Measurements from ENCODE around the gene RAB44. TPM values are rescaled to one million over a fixed set of nuclear protein-coding genes. Genes with fewer than 3 reads are reported as not detected.
A peak's percentile ranks its signal among the peaks of the same experiment; 100 is the strongest.
"Not testable (repeated sequence)": the region's sequence is repeated elsewhere in the genome, so short reads cannot be mapped to it uniquely, and the experiment has no call there.

The RAB44 gene
- total RNA-seq, 2 donors from 2014 or later, result 0.08 to 0.30 TPM

DNA sequence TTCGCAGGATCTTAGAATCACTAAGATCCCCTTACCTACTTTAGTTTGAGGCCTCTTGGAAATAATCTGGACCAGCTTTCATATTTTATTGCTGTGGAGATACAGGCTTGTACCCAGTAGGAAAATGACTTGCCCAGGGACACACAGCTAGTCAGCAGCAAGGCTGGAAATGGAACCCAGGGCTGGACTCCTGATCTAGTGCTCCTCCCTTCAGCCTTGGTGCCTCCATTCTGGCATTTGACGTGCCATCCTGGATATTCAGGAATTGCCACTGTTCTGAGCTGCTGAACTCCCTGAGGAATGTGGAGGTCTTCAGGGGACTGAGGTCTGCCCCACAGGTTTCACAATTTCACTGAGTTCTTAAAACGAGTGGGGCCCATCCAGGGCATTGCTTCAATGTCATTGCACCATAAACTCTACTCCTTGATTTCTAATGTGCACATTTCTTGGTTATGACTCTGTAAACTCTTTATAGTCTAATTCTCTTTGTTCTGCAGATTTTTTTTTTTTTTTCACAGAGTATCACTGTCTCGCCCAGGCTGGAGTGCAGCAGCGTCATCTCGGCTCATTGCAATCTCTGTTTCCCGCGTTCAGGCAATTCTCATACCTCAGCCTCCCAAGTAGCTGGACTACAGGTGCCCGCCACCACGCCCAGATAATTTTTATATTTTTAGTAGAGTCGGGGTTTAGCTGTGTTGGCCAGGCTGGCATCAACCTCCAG lies 45.8 kb upstream of the RAB44 start:
- no peak for DNase-seq
- Histone ChIP-seq H3K4me3 (no peak overlapping the region), H3K27me3 (no peaks in the 10 kb centered on the region), H3K36me3 (no peaks in the 10 kb centered on the region), H3K4me1 (peaks cover 3% of the 10 kb centered on the region), H3K9ac (ENCODE audit: low read depth in 2 of 2, low read length in 2 of 2) (peak overlapping the region in 1 of 2 donors; percentile 35), H3K9me3 (no peaks in the 10 kb centered on the region), H3K27ac (peak overlapping the region; percentile 28)
- intact Hi-C loops (cut with DNase I), result no loop called here
- TF ChIP-seq CTCF (IDR thresholded peaks at IDR 0.05), result no peak

GRCh38 chr6:36654469-36654868 lies 43.2 kb upstream of the RAB44 start:
- DNase-seq; H3K27me3 ChIP-seq; H3K36me3 ChIP-seq; H3K9me3 ChIP-seq; H3K4me3 ChIP-seq; H3K4me1 ChIP-seq; H3K27ac ChIP-seq; H3K9ac ChIP-seq (ENCODE audit: low read depth in 2 of 2, low read length in 2 of 2); intact Hi-C loops (cut with DNase I): not testable (repeated sequence)

GRCh38 chr6:36655085-36655724 lies 42.4 kb upstream of the RAB44 start:
- no peaks in the 10 kb centered on the region for H3K9me3 ChIP-seq
- H3K27ac ChIP-seq, result no peak overlapping the region
- no peaks in the 10 kb centered on the region for H3K36me3 ChIP-seq
- DNase-seq, result no peak
- no peak overlapping the region for H3K9ac ChIP-seq (ENCODE audit: low read depth in 2 of 2, low read length in 2 of 2)
- H3K27me3 ChIP-seq, result no peaks in the 10 kb centered on the region
- TF ChIP-seq CTCF (IDR thresholded peaks at IDR 0.05), result no peak
- intact Hi-C loops (cut with DNase I), result no loop called here
- peaks cover 3% of the 10 kb centered on the region for H3K4me1 ChIP-seq
- no peak overlapping the region for H3K4me3 ChIP-seq

- Histone ChIP-seq H3K4me3 (no peak overlapping the region), H3K36me3 (no peaks in the 10 kb centered on the region), H3K9ac (ENCODE audit: low read depth in 2 of 2, low read length in 2 of 2) (no peak overlapping the region), H3K4me1 (peaks cover under 1% of the 10 kb centered on the region), H3K9me3 (no peaks in the 10 kb centered on the region), H3K27ac (no peak overlapping the region), H3K27me3 (no peaks in the 10 kb centered on the region)
- intact Hi-C loops (cut with DNase I), result no loop called here
- TF ChIP-seq CTCF (IDR thresholded peaks at IDR 0.05), result no peak
- no peak for DNase-seq
These were observed 41.2 kb upstream of the RAB44 start for GRCh38 chr6:36656441-36656840.

DNA sequence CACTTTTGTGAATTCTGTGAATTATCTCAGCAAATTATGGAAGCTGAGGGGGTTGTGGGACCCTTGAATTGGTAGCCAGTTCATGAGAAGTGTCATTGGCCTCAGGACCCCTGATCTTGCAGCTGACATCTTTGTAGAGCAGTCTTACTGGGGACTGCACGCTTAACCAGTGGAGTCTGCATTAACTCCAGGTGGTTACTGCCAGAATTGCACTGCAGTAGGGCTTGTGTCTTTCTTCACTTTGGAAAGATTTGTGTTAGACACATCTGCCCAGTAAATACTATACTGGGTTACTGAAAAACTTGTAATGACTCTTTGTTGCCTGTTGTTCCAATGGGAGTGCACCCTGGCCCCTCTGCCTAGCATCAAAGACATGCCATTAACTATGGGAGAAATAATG lies 40.4 kb upstream of the RAB44 start:
- no peak for TF ChIP-seq CTCF (IDR thresholded peaks at IDR 0.05)
- no peak for DNase-seq
- H3K4me1 ChIP-seq, result no peaks in the 10 kb centered on the region
- intact Hi-C loops (cut with DNase I), result no loop called here
- H3K27ac ChIP-seq, result no peak overlapping the region
- no peak overlapping the region for H3K4me3 ChIP-seq
- H3K36me3 ChIP-seq, result no peaks in the 10 kb centered on the region
- H3K9me3 ChIP-seq, result no peaks in the 10 kb centered on the region
- no peaks in the 10 kb centered on the region for H3K27me3 ChIP-seq
- H3K9ac ChIP-seq (ENCODE audit: low read depth in 2 of 2, low read length in 2 of 2), result no peak overlapping the region

DNA sequence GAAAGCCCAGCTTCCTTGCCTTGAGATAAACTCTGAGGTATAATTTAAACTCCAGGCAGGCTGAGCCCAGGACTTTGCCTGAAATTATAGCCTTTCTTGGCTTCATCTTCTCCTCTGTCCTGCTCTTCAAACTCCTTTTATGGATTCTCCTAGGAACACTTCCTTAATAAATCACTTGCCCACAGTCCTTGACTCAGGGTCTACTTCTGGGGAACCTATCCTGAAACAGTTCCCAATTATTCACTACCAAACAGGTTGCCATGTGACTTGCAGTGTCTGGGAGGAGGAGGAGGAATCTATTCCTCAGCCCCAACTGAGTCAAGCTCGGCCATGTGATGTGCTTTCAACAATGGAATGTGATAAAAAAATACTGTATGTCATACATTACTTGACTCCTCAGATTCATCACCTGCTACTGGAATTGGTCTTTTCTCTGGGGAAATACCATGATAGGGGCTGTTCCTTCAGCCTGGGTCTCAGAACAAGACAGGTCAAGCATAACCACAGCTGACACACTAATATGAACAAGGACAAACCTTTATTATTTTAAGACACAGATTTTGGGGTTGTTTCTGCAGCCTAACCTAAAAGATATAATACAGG lies 39.6 kb upstream of the RAB44 start:
- TF ChIP-seq CTCF (IDR thresholded peaks at IDR 0.05), result no peak
- H3K4me1 ChIP-seq, result no peaks in the 10 kb centered on the region
- H3K9me3 ChIP-seq, result no peaks in the 10 kb centered on the region
- H3K36me3 ChIP-seq, result no peaks in the 10 kb centered on the region
- intact Hi-C loops (cut with DNase I), result no loop called here
- DNase-seq, result no peak
- no peak overlapping the region for H3K4me3 ChIP-seq
- no peak overlapping the region for H3K27ac ChIP-seq
- H3K9ac ChIP-seq (ENCODE audit: low read depth in 2 of 2, low read length in 2 of 2), result no peak overlapping the region
- no peaks in the 10 kb centered on the region for H3K27me3 ChIP-seq

All from colonic mucosa (tissue), 4 donors.